GM12873 (cell line): ENCODE results near the gene SLC35D3.
A peak's percentile ranks its signal among the peaks of the same experiment; 100 is the strongest.

Source experiments
- TF ChIP-seq, protein P1 (sequence below): IDR thresholded peaks from 2 replicates; pipeline ENCODE4 v1.5.1; 2012; ENCODE audit warnings: low read depth, mild to moderate bottlenecking, moderate library complexity, low read length, control low read depth; ENCODE audit not compliant: insufficient read depth; ENCODE audit errors: missing control alignments

The SLC35D3 gene

DNA sequence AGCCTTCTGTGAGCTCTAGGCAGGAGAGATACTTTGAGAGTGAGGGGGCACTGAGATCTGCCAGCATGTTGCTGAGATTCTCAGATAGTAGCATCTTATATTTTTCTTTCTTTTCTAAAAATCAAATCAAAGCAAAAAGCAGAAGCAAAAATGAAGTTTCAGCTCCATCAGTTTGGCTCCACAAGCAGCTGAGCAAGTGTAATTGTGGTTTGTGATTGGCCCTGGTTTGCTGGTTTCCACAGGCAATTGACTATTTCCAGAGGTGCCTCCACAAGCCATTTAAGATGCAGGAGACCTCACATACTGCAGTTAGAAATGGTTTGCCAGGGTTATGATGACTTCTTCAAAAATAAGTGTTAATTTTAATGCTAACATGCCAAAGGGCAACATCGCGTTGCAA, 4.3 kb downstream of the SLC35D3 start:
- TF ChIP-seq, protein P1, sequence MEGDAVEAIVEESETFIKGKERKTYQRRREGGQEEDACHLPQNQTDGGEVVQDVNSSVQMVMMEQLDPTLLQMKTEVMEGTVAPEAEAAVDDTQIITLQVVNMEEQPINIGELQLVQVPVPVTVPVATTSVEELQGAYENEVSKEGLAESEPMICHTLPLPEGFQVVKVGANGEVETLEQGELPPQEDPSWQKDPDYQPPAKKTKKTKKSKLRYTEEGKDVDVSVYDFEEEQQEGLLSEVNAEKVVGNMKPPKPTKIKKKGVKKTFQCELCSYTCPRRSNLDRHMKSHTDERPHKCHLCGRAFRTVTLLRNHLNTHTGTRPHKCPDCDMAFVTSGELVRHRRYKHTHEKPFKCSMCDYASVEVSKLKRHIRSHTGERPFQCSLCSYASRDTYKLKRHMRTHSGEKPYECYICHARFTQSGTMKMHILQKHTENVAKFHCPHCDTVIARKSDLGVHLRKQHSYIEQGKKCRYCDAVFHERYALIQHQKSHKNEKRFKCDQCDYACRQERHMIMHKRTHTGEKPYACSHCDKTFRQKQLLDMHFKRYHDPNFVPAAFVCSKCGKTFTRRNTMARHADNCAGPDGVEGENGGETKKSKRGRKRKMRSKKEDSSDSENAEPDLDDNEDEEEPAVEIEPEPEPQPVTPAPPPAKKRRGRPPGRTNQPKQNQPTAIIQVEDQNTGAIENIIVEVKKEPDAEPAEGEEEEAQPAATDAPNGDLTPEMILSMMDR, result no peak

DNA sequence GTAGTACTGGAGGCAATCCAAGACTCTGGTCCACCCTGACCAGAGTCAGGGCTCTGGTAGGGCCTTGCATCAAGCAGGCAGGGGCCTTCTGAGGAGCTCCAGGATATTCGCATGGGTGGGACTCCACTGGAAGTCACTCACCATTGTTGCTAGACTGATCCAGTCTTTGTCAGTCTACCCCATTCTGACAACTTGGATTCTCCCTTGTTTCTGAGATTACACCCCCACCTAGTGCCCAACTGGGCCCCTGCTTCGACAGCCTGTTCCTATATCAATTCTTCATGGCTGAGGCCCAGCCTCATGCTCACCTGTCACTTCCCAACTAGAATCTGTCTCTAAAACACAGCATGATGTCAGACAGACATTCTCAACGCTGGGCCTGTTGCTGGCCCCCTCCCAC, 5.2 kb downstream of the SLC35D3 start:
- TF ChIP-seq, protein P1, result peak; percentile 51

DNA sequence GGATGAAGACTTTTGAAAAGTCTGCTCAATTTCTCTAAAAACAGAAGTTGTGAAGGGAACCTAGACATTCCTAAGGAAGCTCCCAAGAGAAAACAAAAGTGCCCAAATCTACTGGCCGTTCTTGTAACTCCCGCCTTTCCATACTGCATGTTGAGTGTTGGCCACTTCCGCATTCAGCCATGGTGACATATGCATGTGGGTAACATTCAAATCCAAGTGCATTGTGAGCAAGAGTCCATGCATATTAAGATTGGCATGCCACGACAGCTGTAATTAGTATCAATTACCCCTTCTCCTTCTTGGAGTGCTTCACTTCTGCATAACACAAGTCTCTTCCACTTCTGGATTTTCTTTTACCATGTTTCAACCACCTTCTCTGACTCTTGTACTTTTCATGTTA, 8.4 kb downstream of the SLC35D3 start:
- TF ChIP-seq, protein P1, result no peak

DNA sequence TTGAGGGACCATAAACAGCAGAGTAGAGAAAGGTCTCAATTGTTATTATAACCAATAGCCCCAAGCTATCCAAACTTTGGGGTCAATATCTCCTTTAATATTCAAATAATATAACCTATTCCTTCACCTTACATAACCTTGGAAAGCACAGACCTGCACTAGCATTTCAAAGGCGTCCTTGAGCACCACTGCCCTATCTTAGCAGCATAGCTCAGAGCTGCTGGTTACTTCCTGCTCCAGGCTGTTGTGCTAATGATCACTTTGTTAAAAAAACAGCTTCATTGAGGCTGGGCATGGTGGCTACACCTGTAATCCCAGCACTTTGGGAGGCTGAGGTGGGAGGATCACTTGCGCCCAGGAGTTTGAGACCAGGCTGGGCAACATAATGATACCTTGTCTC, 10.5 kb downstream of the SLC35D3 start:
- TF ChIP-seq, protein P1, result no peak

DNA sequence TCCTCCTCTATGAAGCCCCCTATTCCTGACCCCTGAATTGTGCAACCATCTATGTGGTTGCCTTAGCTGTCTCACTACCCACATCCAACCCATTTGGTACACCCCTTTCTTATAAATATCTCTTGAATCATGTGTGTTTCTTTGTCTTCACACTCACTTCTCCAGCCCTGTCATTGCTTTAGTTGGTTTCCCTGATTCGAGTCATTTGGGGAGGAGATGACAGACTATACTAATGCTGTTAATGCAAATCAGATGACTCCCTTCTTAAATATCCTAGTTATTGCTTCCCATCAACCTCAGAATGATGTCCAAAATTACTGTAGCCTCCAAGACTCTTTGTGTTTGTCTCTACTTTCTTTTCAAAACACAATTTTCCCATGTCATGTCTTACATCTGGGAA, 23.0 kb downstream of the SLC35D3 start:
- TF ChIP-seq, protein P1, result no peak

DNA sequence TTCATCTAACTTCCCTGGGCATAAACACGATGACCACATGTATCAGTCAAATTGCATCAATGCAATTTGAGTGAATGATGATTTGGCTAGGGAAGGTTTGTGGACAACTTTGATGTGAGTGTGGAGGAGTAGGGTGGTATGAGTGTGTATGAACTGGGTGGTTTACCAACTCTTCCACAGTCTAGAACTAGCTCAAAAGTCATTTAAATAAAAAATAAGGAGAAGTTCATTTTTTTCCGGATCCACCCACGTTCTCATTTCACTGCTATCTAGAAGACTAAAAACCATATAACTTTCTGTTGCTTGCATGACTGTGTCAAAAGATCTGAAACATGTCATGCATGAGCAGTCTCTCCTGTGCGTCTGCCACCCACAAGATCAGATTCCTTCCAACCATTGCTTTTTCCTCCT, 23.6 kb downstream of the SLC35D3 start:
- TF ChIP-seq, protein P1, result no peak

DNA sequence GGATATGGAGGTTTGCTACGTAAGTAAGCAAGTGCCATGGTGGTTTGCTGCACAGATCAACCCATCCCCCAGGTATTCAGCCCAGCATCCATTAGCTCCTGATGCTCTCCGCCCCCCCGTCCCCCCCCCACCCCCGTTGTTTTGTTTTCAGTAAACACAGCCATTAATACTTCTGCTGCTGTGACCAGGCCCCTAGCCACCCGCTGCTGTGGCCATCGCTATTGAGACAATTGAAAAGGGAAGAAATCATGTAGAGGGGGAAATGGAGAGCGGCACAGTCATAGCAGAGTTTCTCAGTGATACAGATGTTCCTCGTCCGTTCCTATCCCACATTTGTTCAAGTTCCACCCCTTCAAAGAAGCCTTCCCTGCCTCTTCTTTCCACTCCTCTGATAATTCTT, 24.9 kb downstream of the SLC35D3 start:
- TF ChIP-seq, protein P1, result no peak

DNA sequence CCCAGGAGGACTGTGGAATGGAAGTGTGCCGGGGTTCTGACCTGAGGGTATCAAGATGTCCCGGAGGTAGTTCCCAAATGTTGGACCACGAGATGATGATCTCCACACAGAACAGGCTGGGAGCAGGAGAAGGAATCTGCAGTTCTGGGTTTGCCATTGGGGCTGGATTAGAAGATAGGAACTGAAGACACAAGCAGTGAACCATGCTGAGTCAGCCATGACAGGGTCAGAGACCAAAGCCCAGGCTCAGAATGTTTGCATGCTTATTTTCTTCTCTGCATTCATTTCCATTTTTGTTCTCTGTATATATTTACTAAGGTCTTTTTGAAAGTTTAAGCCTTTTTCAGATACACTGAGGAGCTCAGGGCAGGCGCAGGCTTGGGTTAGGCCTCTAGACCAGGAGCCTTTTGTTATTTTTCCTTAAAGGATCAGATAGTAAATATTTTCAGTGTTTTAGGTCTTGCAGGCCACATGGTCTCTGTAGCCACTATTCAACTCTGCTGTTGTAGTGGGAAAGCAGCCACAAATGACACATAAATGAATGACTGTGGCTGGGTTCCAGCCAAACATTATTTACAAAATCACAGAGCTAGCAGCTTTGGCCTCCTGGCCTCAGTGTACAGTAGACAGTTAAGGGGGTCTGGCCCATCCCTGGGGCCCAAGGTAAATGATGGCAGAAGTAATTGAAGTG, 28.5 kb downstream of the SLC35D3 start:
- TF ChIP-seq, protein P1, result no peak
